ENCODE measurements around the gene PIWIL4.

The PIWIL4 gene

GRCh38 chr11:94665116-94665659 lies 98.0 kb downstream of the PIWIL4 start:
- DNase-seq (ENCODE audit: low spot score) = no peak

GRCh38 chr11:94666792-94667721 lies 99.9 kb downstream of the PIWIL4 start:
- DNase-seq (ENCODE audit: low spot score) = no peak

- no peak for DNase-seq (ENCODE audit: low spot score)
These were observed 101.1 kb downstream of the PIWIL4 start for GRCh38 chr11:94668212-94668793.

- no peak for DNase-seq (ENCODE audit: low spot score)
These were observed 101.9 kb downstream of the PIWIL4 start for GRCh38 chr11:94669023-94669422.
